Right hindlimb (tissue), 1 donor: Measurements from ENCODE around the gene SMAD9.
"Not testable (repeated sequence)": the region's sequence is repeated elsewhere in the genome, so short reads cannot be mapped to it uniquely, and the experiment has no call there.

Experiments
- DNase-seq: peaks from one replicate; pipeline ENCODE4 v3.0.0-alpha.2; 2018

Gene SMAD9

DNA sequence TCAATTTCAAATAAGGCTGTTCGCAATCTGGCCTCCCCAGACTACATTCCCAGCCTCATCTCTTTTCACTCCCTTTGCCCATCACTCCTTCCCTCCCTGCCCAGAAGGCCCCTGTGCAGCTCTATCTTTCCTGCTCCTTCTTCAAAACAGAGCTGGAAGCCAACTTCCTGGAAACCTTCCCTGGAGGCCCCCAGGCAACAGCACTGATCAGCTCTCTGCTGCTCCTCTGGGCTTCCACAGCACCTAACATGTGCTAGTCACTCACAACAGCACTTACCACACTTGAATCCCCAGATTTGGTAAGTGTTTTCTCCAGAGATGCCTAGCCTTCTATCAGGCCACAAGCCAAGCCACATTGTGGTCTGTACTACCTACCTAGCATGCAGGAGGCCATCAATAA lies 9.5 kb downstream of the SMAD9 start:
- no peak for DNase-seq

DNA sequence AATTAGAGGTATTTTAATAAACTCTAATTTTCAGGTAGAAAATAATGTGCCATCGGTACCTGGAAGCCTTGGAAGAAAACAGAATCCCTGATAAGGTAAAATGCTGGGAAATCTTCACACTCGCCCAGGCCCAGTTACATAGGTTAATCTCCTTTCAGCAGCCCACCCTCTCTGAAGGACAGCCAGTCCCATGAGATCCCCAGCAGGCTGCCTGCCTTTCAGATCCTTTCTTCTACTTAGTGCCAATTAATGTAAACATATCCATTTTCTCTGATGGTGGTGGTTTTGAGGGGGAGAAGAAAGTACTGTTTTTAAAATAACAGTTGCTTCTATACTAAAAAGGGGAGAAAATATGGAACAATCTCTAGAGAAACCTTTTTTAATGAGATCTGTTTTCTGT lies 12.2 kb downstream of the SMAD9 start:
- no peak for DNase-seq

DNA sequence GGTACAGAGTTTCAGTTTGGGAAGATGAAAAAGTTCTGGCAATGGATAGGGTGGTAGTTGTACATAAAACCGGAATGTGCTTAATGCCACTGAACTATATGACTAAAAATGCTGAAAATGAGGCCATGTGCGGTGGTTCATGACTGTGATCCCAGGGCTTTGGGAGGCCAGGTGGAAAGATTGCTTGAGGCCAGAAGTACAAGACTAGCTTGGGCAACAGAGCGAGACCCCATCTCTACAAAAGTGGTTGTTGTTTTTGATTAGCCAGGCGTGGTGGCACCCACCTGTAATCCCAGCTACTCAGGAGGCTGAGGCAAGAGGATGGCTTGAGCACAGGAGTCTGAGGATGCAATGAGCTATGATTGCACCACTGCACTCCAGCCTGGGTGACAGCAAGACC lies 12.8 kb downstream of the SMAD9 start:
- DNase-seq: no peak

DNA sequence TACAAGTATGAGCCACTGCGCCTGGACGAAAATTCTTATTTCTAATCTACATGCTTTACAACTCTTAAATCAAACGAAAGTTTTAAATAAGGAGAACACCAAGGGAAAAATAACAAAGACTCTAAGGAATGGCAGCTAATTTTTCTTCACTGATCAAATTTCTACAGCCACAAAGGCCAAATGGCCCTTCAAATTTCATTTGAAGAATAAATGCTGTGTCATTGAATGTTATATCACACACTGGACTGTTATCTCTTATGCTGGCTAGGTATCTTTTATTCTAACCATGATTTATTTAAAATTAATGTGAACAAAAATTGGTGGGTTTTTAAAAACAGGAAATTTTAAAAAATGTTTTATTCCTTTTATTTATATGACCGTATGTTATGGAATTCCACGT lies 14.1 kb downstream of the SMAD9 start:
- no peak for DNase-seq

GRCh38 chr13:36903925-36904595 lies 16.0 kb downstream of the SMAD9 start:
- DNase-seq: no peak

GRCh38 chr13:36897054-36897616 lies 22.9 kb downstream of the SMAD9 start:
- DNase-seq: no peak

DNA sequence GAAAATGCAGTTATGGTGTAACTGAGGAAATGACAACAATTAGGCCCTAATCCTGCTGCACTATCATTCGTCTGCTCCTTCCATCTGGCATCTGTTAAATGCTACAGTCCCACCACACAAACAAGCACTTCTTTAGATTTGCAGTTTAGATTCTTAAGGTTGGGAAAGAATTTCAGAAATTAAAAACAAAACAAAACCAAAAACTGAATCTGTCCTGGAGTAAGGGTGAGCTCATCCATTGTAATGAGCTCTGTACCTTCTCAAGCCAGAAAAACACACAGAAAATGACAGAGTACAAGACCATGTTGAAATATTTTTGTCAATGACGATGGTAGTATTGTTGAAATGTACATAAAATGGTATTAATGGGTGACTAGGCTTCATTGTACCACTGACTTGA lies 28.3 kb downstream of the SMAD9 start:
- DNase-seq: no peak

DNA sequence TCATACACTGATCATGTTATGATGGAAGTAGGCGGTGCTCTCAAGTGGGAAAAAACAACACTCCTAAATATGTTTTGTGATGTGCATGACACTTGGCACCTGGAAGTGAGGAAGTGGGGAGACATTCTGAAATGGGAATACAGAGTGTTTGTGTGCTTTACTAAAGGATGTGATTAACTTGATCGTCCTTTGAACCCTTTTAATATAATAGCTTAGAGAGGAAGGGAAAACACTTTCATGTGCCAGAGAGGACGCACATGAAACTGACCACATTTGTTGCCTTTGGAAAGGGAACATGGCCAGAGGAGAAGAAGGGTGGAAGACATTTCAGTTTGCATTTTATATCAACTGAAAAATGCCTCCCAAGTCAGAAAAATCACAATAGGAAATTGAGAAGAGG lies 31.4 kb downstream of the SMAD9 start:
- no peak for DNase-seq

GRCh38 chr13:36887758-36888521 lies 32.1 kb downstream of the SMAD9 start:
- no peak for DNase-seq

GRCh38 chr13:36885901-36886300 lies 34.1 kb downstream of the SMAD9 start:
- DNase-seq: no peak

DNA sequence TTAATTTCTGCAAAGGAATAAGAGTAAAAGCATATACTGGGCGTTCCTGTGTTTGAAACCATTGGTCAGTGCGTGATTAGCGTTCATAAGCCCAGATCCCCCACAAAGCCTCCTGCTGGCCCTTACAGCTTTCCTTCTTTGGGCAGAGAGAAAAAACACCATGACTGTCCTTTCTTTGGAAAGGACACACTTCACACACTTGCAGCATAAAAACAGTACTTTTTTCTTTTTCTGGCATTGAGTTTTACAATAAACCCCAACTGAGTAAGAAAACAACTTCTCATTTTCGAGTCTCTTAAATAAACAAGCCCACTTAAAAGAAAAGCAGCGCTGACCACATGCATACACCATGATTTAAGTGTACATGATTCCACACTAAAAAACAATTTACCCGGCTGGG lies 35.8 kb downstream of the SMAD9 start:
- DNase-seq: no peak

DNA sequence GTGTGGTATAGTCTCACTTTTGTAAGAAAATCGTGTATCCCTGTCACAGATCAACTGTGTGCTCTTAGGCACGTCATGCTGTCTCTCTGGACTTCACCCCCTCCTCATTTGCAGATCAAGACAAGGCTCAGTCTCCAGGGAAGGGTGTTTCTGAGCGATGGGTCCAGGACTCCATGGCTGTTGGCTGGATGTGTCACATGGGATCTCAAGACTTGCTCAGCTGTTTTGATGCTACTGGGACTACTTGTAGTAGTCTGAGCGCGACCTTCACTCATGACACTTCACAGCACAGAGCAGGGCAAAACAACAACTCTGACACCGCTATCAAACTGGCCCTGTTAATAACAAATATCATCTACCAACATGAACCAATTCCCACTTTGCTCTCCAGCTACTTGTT lies 36.2 kb downstream of the SMAD9 start:
- DNase-seq: no peak

GRCh38 chr13:36883392-36883791 lies 36.6 kb downstream of the SMAD9 start:
- DNase-seq: not testable (repeated sequence)

- no peak for DNase-seq
Observed at GRCh38 chr13:36882829-36883390, 37.1 kb downstream of the SMAD9 start.

DNA sequence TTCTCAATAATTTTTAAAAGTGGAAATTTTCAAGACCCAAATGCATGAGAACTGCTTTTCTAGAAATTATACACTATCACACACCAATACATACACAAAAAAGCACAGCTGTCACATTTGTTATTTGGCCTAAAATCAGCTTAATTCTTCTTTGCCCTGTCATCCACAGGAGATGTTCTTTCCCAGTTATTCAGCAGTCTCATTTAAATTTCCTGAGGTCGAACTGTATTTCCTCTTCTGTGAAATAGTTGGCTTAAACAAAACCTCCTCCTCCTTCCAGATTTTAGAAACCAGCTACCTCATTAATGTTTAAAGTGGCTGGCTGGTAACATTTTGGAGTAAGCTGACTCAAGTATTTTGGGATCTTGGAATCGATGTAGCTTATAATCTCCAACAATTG lies 39.1 kb downstream of the SMAD9 start:
- no peak for DNase-seq

DNA sequence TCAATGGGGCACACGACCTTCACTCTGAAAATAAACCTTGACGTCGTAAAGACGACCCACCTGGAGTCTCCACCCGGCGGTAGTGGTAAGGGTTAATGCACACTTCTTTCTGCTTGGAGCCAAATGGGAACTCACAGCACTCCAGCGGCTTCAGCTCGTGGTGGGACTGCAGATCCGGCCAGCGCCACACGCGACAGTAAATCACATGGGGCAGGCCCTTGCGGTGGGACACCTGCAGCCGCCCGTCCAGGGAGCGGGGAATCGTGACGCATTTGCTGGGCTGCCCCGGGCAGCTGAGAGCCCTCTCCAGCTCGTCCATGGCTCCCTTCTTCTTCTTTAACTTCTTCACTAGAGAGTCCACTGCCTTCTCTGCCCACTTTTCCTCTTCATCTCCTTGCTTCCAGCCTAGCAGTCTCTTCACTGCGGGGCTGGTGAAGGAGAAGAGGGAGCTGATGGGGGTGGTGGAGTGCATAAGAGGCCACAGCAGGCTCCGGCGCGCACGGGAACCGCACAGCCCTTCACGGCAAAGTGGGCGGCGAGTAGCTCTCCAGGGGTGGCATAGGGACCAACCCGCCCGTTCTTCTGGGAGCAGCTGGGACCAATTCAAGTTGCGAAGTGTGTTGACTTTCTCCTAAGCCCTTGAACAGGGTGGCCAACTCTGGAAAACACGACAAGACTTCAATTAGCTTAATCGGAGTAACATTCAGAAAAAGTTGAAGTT lies 40.7 kb downstream of the SMAD9 start:
- no peak for DNase-seq

- DNase-seq: no peak
Observed at GRCh38 chr13:36875961-36876360, 44.1 kb downstream of the SMAD9 start.

DNA sequence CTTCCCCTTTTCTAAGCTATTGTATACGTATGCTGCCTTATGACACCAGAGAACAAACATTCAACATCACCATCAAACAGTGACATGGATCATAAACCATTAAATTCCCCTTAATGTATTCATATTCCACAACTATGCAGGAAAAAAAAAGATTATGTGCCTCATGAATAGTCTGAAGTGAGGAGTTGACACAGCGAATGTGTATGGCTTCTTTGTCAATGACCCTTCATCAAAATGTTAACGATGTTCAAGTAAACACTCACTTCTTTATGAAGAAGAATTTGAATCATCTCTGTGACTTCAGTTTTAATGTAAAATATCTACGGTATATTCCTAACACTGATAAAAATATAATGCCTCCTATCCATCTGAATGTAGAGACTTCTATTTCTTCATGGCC lies 44.6 kb downstream of the SMAD9 start:
- DNase-seq: no peak

DNA sequence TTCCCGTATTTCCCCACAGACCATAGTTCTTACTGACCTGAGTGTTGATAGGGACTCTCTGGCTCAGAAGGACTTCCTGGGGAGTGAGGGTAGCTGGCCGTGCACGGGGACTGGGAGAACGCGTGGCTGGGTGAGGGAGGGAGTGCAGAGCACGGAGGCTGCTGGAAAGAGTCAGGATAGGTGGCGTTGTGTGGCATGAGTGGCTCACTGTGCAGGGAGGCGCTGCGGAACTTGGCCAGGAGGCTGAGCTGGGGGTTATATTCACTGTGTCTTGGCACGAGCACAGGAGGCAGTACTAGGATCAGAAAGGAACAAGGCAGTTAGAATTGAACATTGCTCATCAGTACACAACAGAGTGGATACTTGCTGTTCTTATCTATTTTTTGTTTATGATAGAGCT lies 47.4 kb downstream of the SMAD9 start:
- DNase-seq: no peak

DNA sequence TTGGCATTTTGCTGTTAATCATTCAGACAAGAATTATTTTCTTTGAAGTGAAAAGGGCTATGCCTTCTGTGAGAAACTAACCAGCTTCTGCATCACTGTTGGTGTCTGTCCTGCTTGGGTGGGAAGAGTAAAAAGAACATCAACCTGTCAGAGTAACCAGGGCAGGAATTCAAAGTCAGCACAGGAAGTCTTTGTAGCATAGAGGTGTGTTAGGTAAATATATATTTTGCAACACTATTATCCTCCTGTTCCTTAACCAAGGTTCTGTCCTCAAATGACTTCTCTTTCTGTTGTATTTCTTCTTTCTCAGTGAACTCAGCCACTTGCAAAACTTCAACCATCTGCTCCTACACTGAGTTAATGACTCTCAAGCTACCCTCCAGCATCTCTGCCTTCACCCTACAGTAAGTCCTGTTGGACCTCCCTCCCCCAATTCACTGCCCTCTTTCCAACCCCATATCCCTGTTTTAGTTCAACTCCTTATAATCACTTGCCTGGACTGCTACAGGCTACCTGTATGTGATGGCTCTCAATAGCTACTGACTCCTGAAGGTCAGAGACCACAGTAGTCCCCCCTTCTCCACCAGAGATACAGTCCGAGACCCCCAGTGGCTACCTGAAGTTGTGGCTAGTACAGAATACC lies 49.9 kb downstream of the SMAD9 start:
- no peak for DNase-seq

- no peak for DNase-seq
Observed at GRCh38 chr13:36866232-36866631, 53.8 kb downstream of the SMAD9 start.

- DNase-seq: no peak
Observed at GRCh38 chr13:36865265-36865664, 54.8 kb downstream of the SMAD9 start.

DNA sequence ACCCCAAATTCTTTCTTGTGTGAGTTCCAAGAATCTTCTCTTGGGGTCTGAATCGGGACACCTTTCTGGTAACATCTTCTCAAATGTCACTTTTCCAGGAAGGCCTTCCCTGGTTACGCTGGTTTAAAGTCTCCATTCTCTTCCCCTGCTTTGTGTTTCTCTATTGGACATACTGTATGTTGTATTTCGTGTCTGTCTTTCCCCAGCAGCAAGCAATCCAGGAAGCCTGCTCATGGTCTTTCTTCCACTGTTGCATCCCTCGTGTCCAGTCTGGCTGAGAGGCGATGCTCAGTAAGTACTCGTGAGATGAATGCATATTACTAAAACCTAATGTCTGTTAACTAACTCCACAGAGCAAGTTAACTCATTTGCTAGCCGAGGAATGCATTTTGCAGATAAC lies 57.3 kb downstream of the SMAD9 start:
- DNase-seq: no peak
